Ishikawa (cell line): ENCODE data around the gene GRHL1.

Experiments
- CEBPB ChIP-seq: IDR thresholded peaks from 2 replicates; pipeline ENCODE4 v1.6.1; 2012
- CREB1 ChIP-seq: IDR thresholded peaks from 2 replicates; pipeline ENCODE4 v1.6.1; 2012; ENCODE audit warnings: low read depth
- EGR1 ChIP-seq: IDR thresholded peaks from 2 replicates; pipeline ENCODE4 v1.6.1; 2012
- EP300 ChIP-seq: IDR thresholded peaks from 2 replicates; pipeline ENCODE4 v1.6.1; 2012; ENCODE audit warnings: borderline replicate concordance
- FOXM1 ChIP-seq: IDR thresholded peaks from 2 replicates; pipeline ENCODE4 v1.6.1; 2012; ENCODE audit warnings: low read depth, borderline replicate concordance
- MAX ChIP-seq: IDR thresholded peaks from 2 replicates; pipeline ENCODE4 v1.6.1; 2012
- NFIC ChIP-seq: IDR thresholded peaks from 2 replicates; pipeline ENCODE4 v1.6.1; 2012
- RAD21 ChIP-seq: IDR thresholded peaks from 2 replicates; pipeline ENCODE4 v1.6.1; 2012; ENCODE audit warnings: low read depth
- REST ChIP-seq: IDR thresholded peaks from 2 replicates; pipeline ENCODE4 v1.6.1; 2012; ENCODE audit warnings: low read depth, mild to moderate bottlenecking
- TAF1 ChIP-seq: IDR thresholded peaks from 2 replicates; pipeline ENCODE4 v1.6.1; 2012; ENCODE audit warnings: low read depth, mild to moderate bottlenecking
- TCF12 ChIP-seq: IDR thresholded peaks from 2 replicates; pipeline ENCODE4 v1.6.1; 2012; ENCODE audit warnings: low read depth
- TEAD4 ChIP-seq: IDR thresholded peaks from 2 replicates; pipeline ENCODE4 v1.6.1; 2012
- YY1 ChIP-seq: IDR thresholded peaks from 2 replicates; pipeline ENCODE4 v1.6.1; 2012; ENCODE audit warnings: low read depth
- ZBTB7A ChIP-seq: IDR thresholded peaks from 2 replicates; pipeline ENCODE4 v1.6.1; 2012; ENCODE audit warnings: low read depth
- TF ChIP-seq, protein P1 (sequence below): IDR thresholded peaks from 2 replicates; pipeline ENCODE4 v1.6.1; 2012

GRHL1 gene

GRCh38 chr2:9966491-9967022 is 15.1 kb downstream of the GRHL1 start:
- TF ChIP-seq YY1 (no peak), TCF12 (no peak), TEAD4 (no peak), NFIC (no peak), CEBPB (no peak), ZBTB7A (no peak), CREB1 (no peak), FOXM1 (no peak), REST (no peak), TAF1 (no peak), MAX (no peak), EP300 (no peak), EGR1 (no peak), RAD21 (no peak)
- TF ChIP-seq, protein P1, sequence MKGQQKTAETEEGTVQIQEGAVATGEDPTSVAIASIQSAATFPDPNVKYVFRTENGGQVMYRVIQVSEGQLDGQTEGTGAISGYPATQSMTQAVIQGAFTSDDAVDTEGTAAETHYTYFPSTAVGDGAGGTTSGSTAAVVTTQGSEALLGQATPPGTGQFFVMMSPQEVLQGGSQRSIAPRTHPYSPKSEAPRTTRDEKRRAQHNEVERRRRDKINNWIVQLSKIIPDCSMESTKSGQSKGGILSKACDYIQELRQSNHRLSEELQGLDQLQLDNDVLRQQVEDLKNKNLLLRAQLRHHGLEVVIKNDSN, result no peak

GRCh38 chr2:9967053-9967775 is 15.7 kb downstream of the GRHL1 start:
- TF ChIP-seq TAF1, result no peak
- no peak for TF ChIP-seq CREB1
- TF ChIP-seq EP300, result no peak
- TF ChIP-seq CEBPB, result no peak
- TF ChIP-seq, protein P1, result no peak
- no peak for TF ChIP-seq YY1
- no peak for TF ChIP-seq TEAD4
- no peak for TF ChIP-seq MAX
- TF ChIP-seq NFIC, result no peak
- no peak for TF ChIP-seq TCF12
- no peak for TF ChIP-seq REST
- no peak for TF ChIP-seq RAD21
- no peak for TF ChIP-seq ZBTB7A
- TF ChIP-seq EGR1, result no peak
- TF ChIP-seq FOXM1, result no peak

DNA sequence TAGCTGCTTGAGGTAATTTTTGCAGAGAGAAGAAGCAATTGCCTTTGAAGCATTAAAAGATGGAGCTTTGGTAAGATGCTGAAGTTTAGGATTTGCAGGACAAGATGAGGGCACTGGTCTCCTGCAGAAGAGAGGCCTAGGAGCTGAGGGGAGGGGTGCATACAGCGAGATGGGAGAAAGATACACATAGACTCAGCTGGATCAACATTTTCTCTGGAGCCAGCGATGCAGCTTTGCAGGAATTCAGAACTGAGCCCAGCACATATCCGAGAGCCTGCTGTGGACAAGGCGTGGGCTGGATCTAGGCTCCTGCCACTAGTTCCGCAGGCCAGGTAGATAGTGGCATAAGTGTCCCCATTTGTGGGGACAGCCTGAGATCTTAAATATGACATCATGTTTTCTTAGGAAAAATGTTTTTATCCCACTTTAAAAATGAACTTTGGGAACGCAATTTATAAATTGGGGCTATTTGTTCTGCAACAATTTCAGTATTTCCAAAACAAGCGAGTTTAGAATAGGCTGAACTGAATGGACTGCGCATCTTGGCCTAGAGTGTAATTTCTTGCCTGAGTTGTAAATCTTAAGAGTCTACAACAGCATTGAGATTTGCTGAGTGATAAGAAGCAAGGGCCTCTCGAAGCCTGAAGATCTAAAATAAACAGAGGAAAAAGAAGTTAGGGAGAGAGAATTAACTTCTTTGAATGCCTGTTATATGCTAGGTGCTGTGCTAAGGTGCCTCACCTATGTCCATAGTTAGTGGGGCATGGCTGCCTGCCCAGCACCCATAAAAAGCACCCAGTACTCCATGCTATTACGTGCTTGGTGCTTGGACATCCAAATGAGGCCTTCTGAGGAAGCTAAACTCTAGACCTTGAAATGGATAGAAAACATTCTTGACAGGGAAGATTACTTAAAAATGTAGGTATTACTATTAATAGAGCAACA is 17.3 kb downstream of the GRHL1 start:
- TF ChIP-seq NFIC (no peak), TEAD4 (no peak), ZBTB7A (no peak), EGR1 (no peak), RAD21 (no peak), CREB1 (no peak), TCF12 (no peak), MAX (no peak), EP300 (no peak), REST (no peak), TAF1 (no peak), CEBPB (no peak), YY1 (no peak), FOXM1 (no peak)
- TF ChIP-seq, protein P1, result no peak
